ENCODE measurements around the gene ACTL10.

ACTL10 gene

GRCh38 chr20:33673114-33673409 is 6.3 kb downstream of the ACTL10 start:
- Mint-ChIP-seq H3K4me3 (peak overlapping the region; percentile 91), H3K36me3 (peaks cover 16% of the 10 kb centered on the region in 2 donors), H3K4me1 (peaks cover 19 to 20% of the 10 kb centered on the region in 2 donors), H3K27me3 (peaks cover 0 to 6% of the 10 kb centered on the region in 2 donors), H3K9me3 (no peaks in the 10 kb centered on the region), H3K27ac (peak overlapping the region; percentile 88)
- DNase-seq (no peak), ATAC-seq (replicated peaks) (no peak)

- H3K27ac Mint-ChIP-seq, result peak overlapping the region; percentile 88
- DNase-seq, result no peak
Observed at GRCh38 chr20:33673410-33674293, 6.9 kb downstream of the ACTL10 start.

GRCh38 chr20:33674294-33675135 is 7.8 kb downstream of the ACTL10 start, which contains the start of gene NECAB3:
NECAB3 (minus strand) TSS chr20:33674428; CDS start chr20:33674352, 76 bp downstream.
- H3K4me1 Mint-ChIP-seq, result peaks cover 18 to 28% of the 10 kb centered on the region in 2 donors
- peak; percentile 61 for DNase-seq
- peak; percentile 87 to 89 for ATAC-seq (replicated peaks)
- H3K36me3 Mint-ChIP-seq, result peaks cover 16% of the 10 kb centered on the region in 2 donors
- no peaks in the 10 kb centered on the region for H3K9me3 Mint-ChIP-seq
- peaks cover 0 to 6% of the 10 kb centered on the region in 2 donors for H3K27me3 Mint-ChIP-seq
- peak within 1 kb of the TSS; percentile 91 for H3K4me3 Mint-ChIP-seq
- H3K27ac Mint-ChIP-seq, result peak within 1 kb of the TSS; percentile 88

More at GRCh38 chr20:33673410-33674293, 6.9 kb downstream of the ACTL10 start:
- H3K27me3 Mint-ChIP-seq, result peaks cover 0 to 6% of the 10 kb centered on the region in 2 donors
- H3K4me1 Mint-ChIP-seq, result peaks cover 15 to 20% of the 10 kb centered on the region in 2 donors
- H3K36me3 Mint-ChIP-seq, result peaks cover 16% of the 10 kb centered on the region in 2 donors
- H3K9me3 Mint-ChIP-seq, result no peaks in the 10 kb centered on the region
- H3K4me3 Mint-ChIP-seq, result peak overlapping the region; percentile 91
- ATAC-seq (replicated peaks), result peak; percentile 70

- peaks cover 16% of the 10 kb centered on the region in 2 donors for H3K36me3 Mint-ChIP-seq
- H3K27ac Mint-ChIP-seq, result peak overlapping the region; percentile 33
- no peak for ATAC-seq (replicated peaks)
- DNase-seq, result no peak
- H3K27me3 Mint-ChIP-seq, result peaks cover 0 to 6% of the 10 kb centered on the region in 2 donors
- H3K4me1 Mint-ChIP-seq, result peaks cover 19 to 36% of the 10 kb centered on the region in 2 donors
- no peaks in the 10 kb centered on the region for H3K9me3 Mint-ChIP-seq
- H3K4me3 Mint-ChIP-seq, result peak overlapping the region; percentile 55 to 70
Observed at GRCh38 chr20:33675136-33675959, 8.6 kb downstream of the ACTL10 start.

- DNase-seq (no peak), ATAC-seq (replicated peaks) (no peak)
- peak overlapping the region; percentile 21 to 26 for H3K4me3 Mint-ChIP-seq
- no peak overlapping the region for H3K27ac Mint-ChIP-seq
- no peaks in the 10 kb centered on the region for H3K9me3 Mint-ChIP-seq
- H3K4me1 Mint-ChIP-seq, result peaks cover 21 to 41% of the 10 kb centered on the region in 2 donors
- H3K27me3 Mint-ChIP-seq, result peaks cover 0 to 6% of the 10 kb centered on the region in 2 donors
- H3K36me3 Mint-ChIP-seq, result peaks cover 16 to 17% of the 10 kb centered on the region in 2 donors
Observed at GRCh38 chr20:33676121-33676520, 9.4 kb downstream of the ACTL10 start.

GRCh38 chr20:33676652-33677645 is 10.2 kb downstream of the ACTL10 start:
- ATAC-seq (replicated peaks) (no peak), DNase-seq (no peak)
- no peaks in the 10 kb centered on the region for H3K9me3 Mint-ChIP-seq
- H3K4me3 Mint-ChIP-seq, result no peak overlapping the region
- peaks cover 18 to 21% of the 10 kb centered on the region in 2 donors for H3K36me3 Mint-ChIP-seq
- H3K27ac Mint-ChIP-seq, result no peak overlapping the region
- peaks cover 25 to 41% of the 10 kb centered on the region in 2 donors for H3K4me1 Mint-ChIP-seq
- peaks cover 0 to 6% of the 10 kb centered on the region in 2 donors for H3K27me3 Mint-ChIP-seq

- Mint-ChIP-seq H3K27ac (no peak overlapping the region), H3K36me3 (peaks cover 18 to 25% of the 10 kb centered on the region in 2 donors), H3K9me3 (no peaks in the 10 kb centered on the region), H3K4me3 (no peak overlapping the region), H3K4me1 (peaks cover 24 to 35% of the 10 kb centered on the region in 2 donors), H3K27me3 (peaks cover 0 to under 1% of the 10 kb centered on the region in 2 donors)
- ATAC-seq (replicated peaks) (no peak), DNase-seq (no peak)
Observed at GRCh38 chr20:33677991-33678702, 11.4 kb downstream of the ACTL10 start.

- Mint-ChIP-seq H3K4me1 (peaks cover 19 to 34% of the 10 kb centered on the region in 2 donors), H3K27ac (peak overlapping the region; percentile 22), H3K27me3 (no peaks in the 10 kb centered on the region), H3K4me3 (no peak overlapping the region), H3K36me3 (peaks cover 21 to 27% of the 10 kb centered on the region in 2 donors), H3K9me3 (no peaks in the 10 kb centered on the region)
- ATAC-seq (replicated peaks) (peak; percentile 74), DNase-seq (peak; percentile 37)
Observed at GRCh38 chr20:33679758-33680485, 13.2 kb downstream of the ACTL10 start.

GRCh38 chr20:33680686-33681085 is 13.9 kb downstream of the ACTL10 start:
- H3K27ac Mint-ChIP-seq, result peak overlapping the region; percentile 44

GRCh38 chr20:33681288-33681687 is 14.5 kb downstream of the ACTL10 start:
- Mint-ChIP-seq H3K9me3 (no peaks in the 10 kb centered on the region), H3K27ac (peak overlapping the region; percentile 84), H3K4me3 (no peak overlapping the region), H3K4me1 (peaks cover 21 to 41% of the 10 kb centered on the region in 2 donors), H3K36me3 (peaks cover 19 to 26% of the 10 kb centered on the region in 2 donors), H3K27me3 (no peaks in the 10 kb centered on the region)
- DNase-seq (no peak), ATAC-seq (replicated peaks) (no peak)

More at GRCh38 chr20:33680686-33681085, 13.9 kb downstream of the ACTL10 start:
- ATAC-seq (replicated peaks) (no peak), DNase-seq (no peak)
- Mint-ChIP-seq H3K4me3 (no peak overlapping the region), H3K4me1 (peaks cover 21 to 41% of the 10 kb centered on the region in 2 donors), H3K36me3 (peaks cover 22 to 32% of the 10 kb centered on the region in 2 donors), H3K27me3 (no peaks in the 10 kb centered on the region), H3K9me3 (no peaks in the 10 kb centered on the region)

- no peaks in the 10 kb centered on the region for H3K27me3 Mint-ChIP-seq
- ATAC-seq (replicated peaks) (no peak), DNase-seq (no peak)
- H3K9me3 Mint-ChIP-seq, result no peaks in the 10 kb centered on the region
- peaks cover 25 to 46% of the 10 kb centered on the region in 2 donors for H3K4me1 Mint-ChIP-seq
- peak overlapping the region; percentile 84 for H3K27ac Mint-ChIP-seq
- no peak overlapping the region for H3K4me3 Mint-ChIP-seq
- peaks cover 15 to 23% of the 10 kb centered on the region in 2 donors for H3K36me3 Mint-ChIP-seq
Observed at GRCh38 chr20:33681728-33682353, 15.1 kb downstream of the ACTL10 start.
